ENCODE results near the gene ABHD8.

The ABHD8 gene

DNA sequence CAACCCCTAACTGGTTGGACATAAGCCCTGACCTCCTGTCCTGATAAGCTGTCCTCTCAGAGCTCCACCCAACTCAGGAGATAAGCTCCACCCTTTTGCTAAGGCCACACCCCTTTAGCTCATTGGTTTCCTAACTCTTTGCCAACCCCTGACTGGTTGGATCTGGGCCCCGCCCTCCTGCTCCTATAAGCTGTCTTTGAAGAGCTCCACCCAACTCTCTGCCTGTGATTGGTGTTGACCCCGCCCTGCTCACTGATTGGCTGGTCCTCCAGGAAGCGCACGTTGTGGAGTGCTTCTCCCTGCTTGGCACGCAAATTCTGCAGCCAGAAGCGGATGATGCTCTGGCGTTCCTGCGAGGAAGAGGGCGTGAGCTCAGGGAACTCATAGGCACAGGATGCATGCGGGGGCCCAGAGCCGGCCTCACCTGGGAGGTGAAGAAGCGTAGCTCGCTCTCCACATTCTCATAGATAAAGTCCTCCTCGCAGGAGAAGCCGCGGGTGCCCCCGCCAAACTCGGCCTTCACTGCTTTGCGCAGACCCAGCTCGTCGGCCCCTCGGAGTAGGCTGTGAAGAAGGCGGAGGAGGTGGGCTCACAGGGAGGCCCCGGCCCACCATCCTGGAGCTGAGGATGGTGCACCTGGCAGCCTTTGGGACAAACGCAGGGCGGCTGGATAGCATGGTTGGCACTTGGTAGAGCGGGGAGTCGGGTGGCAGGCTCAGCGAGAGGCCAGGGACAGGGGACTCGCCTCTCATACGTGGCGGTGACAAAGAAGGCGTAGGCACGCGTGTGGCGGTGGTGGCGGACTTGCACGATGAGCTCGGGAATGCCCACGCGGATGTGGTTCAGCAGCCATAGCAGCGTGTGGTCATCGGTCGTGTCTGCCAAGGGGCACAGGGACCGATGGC, 29.7 kb upstream of the ABHD8 start:
- peaks cover 6% of the 10 kb centered on the region; the same call in 1 of the 2 replicates for H3K36me3 ChIP-seq (ENCODE audit: insufficient read depth, low read length)
- no peaks in the 10 kb centered on the region for H3K4me1 ChIP-seq (ENCODE audit: insufficient read depth, low read length)
- H3K27ac ChIP-seq (ENCODE audit: low read depth, low read length) = peak overlapping the region; percentile 14; the same call in 1 of the 2 replicates
- H3K9me3 ChIP-seq (ENCODE audit: insufficient read depth, low read depth, low read length) = no peaks in the 10 kb centered on the region
- WGBS = 92% methylated on average over 45 of the region's 45 CpGs
- H3K27me3 ChIP-seq (ENCODE audit: insufficient read depth, low read length) = peaks cover 7% of the 10 kb centered on the region
- H3K9ac ChIP-seq (ENCODE audit: low read depth, low read length) = no peak overlapping the region
- peak overlapping the region; percentile 6; the same call in 1 of the 2 replicates for H3K4me3 ChIP-seq (ENCODE audit: low read length)

- Histone ChIP-seq H3K36me3 (ENCODE audit: insufficient read depth, low read length) (peaks cover 6% of the 10 kb centered on the region; the same call in 1 of the 2 replicates), H3K27ac (ENCODE audit: low read depth, low read length) (no peak overlapping the region), H3K9me3 (ENCODE audit: insufficient read depth, low read depth, low read length) (no peaks in the 10 kb centered on the region), H3K27me3 (ENCODE audit: insufficient read depth, low read length) (peaks cover 7% of the 10 kb centered on the region), H3K9ac (ENCODE audit: low read depth, low read length) (no peak overlapping the region), H3K4me1 (ENCODE audit: insufficient read depth, low read length) (no peaks in the 10 kb centered on the region), H3K4me3 (ENCODE audit: low read length) (no peak overlapping the region)
- 88% methylated on average over 8 of the region's 8 CpGs for WGBS
Observed at GRCh38 chr19:17332360-17332676, 29.1 kb upstream of the ABHD8 start.

- H3K9ac ChIP-seq (ENCODE audit: low read depth, low read length) = no peak overlapping the region
- no peak overlapping the region for H3K27ac ChIP-seq (ENCODE audit: low read depth, low read length)
- H3K27me3 ChIP-seq (ENCODE audit: insufficient read depth, low read length) = peaks cover 7% of the 10 kb centered on the region
- 0 out of 2 replicates have a peak, but pooled peaks cover 4% of the 10 kb centered on the region for H3K4me1 ChIP-seq (ENCODE audit: insufficient read depth, low read length)
- H3K36me3 ChIP-seq (ENCODE audit: insufficient read depth, low read length) = peaks cover 11% of the 10 kb centered on the region
- 85% methylated on average over 13 of the region's 13 CpGs for WGBS
- H3K9me3 ChIP-seq (ENCODE audit: insufficient read depth, low read depth, low read length) = no peaks in the 10 kb centered on the region
- H3K4me3 ChIP-seq (ENCODE audit: low read length) = no peak overlapping the region
Observed at GRCh38 chr19:17331045-17331558, 27.9 kb upstream of the ABHD8 start.

- 0 out of 2 replicates have a peak, but pooled peaks cover 4% of the 10 kb centered on the region for H3K4me1 ChIP-seq (ENCODE audit: insufficient read depth, low read length)
- no peak overlapping the region for H3K4me3 ChIP-seq (ENCODE audit: low read length)
- WGBS = 91% methylated on average over 24 of the region's 24 CpGs
- H3K27ac ChIP-seq (ENCODE audit: low read depth, low read length) = no peak overlapping the region
- peaks cover 7% of the 10 kb centered on the region for H3K27me3 ChIP-seq (ENCODE audit: insufficient read depth, low read length)
- H3K9ac ChIP-seq (ENCODE audit: low read depth, low read length) = no peak overlapping the region
- H3K9me3 ChIP-seq (ENCODE audit: insufficient read depth, low read depth, low read length) = no peaks in the 10 kb centered on the region
- peaks cover 16% of the 10 kb centered on the region for H3K36me3 ChIP-seq (ENCODE audit: insufficient read depth, low read length)
Observed at GRCh38 chr19:17330262-17331044, 27.2 kb upstream of the ABHD8 start.

- Histone ChIP-seq H3K4me3 (ENCODE audit: low read length) (no peak overlapping the region), H3K9ac (ENCODE audit: low read depth, low read length) (peak overlapping the region; percentile 52; the same call in 1 of the 2 replicates)
Observed at GRCh38 chr19:17329366-17330261, 26.4 kb upstream of the ABHD8 start.

GRCh38 chr19:17328517-17329365, 25.5 kb upstream of the ABHD8 start:
- Histone ChIP-seq H3K9me3 (ENCODE audit: insufficient read depth, low read depth, low read length) (no peaks in the 10 kb centered on the region), H3K27me3 (ENCODE audit: insufficient read depth, low read length) (peaks cover 7% of the 10 kb centered on the region), H3K4me3 (ENCODE audit: low read length) (peak overlapping the region; percentile 71), H3K9ac (ENCODE audit: low read depth, low read length) (peak overlapping the region; percentile 83), H3K4me1 (ENCODE audit: insufficient read depth, low read length) (0 out of 2 replicates have a peak, but pooled peaks cover 4% of the 10 kb centered on the region), H3K36me3 (ENCODE audit: insufficient read depth, low read length) (peaks cover 23% of the 10 kb centered on the region), H3K27ac (ENCODE audit: low read depth, low read length) (peak overlapping the region; percentile 86)
- 16% methylated on average over 85 of the region's 94 CpGs for WGBS

More at GRCh38 chr19:17329366-17330261, 26.4 kb upstream of the ABHD8 start:
- Histone ChIP-seq H3K36me3 (ENCODE audit: insufficient read depth, low read length) (peaks cover 23% of the 10 kb centered on the region), H3K9me3 (ENCODE audit: insufficient read depth, low read depth, low read length) (no peaks in the 10 kb centered on the region), H3K27ac (ENCODE audit: low read depth, low read length) (no peak overlapping the region), H3K4me1 (ENCODE audit: insufficient read depth, low read length) (0 out of 2 replicates have a peak, but pooled peaks cover 4% of the 10 kb centered on the region), H3K27me3 (ENCODE audit: insufficient read depth, low read length) (peaks cover 7% of the 10 kb centered on the region)
- WGBS = 82% methylated on average over 51 of the region's 51 CpGs

DNA sequence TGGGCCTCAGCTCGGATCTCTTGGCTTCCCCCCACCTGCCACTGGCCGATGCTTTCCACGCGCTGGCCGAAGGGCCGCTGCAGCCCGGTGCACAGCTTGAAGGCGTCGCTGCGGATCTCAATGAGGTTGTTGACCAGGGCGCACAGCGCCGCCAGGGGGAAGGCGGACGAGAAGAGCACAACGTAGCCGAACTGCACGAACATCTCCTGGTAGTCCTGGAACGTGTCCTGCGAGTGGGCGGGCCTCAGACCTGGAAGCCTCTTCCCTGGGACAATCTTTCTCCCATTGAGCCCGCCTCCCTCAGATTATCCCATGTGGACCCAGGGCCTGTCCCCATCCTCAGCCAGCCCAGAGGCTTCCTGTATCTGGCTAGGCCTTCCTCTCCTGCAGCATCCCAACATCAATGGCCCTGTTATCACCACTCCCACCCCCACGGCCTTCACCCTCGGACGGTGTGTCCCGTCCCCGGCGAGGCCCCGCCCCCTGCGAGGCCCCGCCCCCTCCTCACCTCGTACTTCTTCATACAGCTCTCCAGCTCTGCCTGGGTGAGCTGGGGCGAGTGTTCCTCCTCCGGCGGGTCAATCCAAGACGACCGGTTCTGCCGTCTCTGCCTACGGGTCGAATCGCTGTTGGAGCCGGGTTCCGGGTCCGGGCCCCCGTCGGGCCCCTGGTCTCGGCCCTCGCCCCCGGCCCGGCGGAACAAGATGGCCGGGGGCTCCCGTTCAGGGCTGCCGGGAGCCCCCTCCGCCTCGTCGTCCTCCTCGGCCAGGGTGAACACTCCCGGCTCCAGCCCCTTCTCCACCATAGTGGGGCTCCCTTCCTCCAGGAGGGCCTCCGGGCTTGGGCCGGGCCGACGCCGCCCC, 24.7 kb upstream of the ABHD8 start:
- Histone ChIP-seq H3K4me1 (ENCODE audit: insufficient read depth, low read length) (0 out of 2 replicates have a peak, but pooled peaks cover 4% of the 10 kb centered on the region), H3K27me3 (ENCODE audit: insufficient read depth, low read length) (peaks cover 7% of the 10 kb centered on the region), H3K9ac (ENCODE audit: low read depth, low read length) (peak overlapping the region; percentile 83), H3K36me3 (ENCODE audit: insufficient read depth, low read length) (peaks cover 19% of the 10 kb centered on the region), H3K9me3 (ENCODE audit: insufficient read depth, low read depth, low read length) (no peaks in the 10 kb centered on the region), H3K27ac (ENCODE audit: low read depth, low read length) (peak overlapping the region; percentile 86), H3K4me3 (ENCODE audit: low read length) (peak overlapping the region; percentile 71)
- WGBS = 3% methylated on average over 62 of the region's 64 CpGs

DNA sequence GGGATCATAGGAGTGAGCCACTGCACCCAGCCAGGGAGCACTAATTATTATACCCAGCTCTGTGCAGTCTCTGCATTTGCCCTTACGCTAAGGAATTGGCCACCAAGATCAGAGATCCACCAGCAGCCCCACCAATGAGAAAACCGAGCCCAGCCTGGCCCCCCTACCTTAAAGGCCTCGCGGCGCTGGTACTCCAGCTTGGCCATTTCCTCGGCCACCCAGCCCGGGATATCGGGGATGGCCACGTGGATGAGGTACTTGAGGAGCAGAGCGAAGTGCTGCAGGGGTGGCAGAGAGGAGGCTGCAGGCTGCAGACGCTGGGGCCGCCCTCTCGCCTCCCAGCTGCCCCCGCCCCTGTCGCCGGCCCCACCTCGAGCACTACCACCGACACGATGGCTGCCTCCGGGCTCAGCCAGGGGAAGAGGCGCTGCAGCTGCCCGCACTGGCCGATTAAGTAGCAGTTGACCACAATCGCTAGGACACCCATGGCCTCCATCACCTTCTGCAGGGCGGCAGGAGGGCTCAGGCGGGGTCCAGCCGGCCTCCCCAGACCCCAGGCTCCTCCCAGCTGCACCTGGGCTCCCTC, 23.9 kb upstream of the ABHD8 start:
- H3K27me3 ChIP-seq (ENCODE audit: insufficient read depth, low read length) = peaks cover 7% of the 10 kb centered on the region
- H3K4me1 ChIP-seq (ENCODE audit: insufficient read depth, low read length) = 0 out of 2 replicates have a peak, but pooled peaks cover 4% of the 10 kb centered on the region
- H3K4me3 ChIP-seq (ENCODE audit: low read length) = peak overlapping the region; percentile 71
- WGBS = 66% methylated on average over 27 of the region's 27 CpGs
- peak overlapping the region; percentile 86 for H3K27ac ChIP-seq (ENCODE audit: low read depth, low read length)
- H3K9me3 ChIP-seq (ENCODE audit: insufficient read depth, low read depth, low read length) = no peaks in the 10 kb centered on the region
- H3K36me3 ChIP-seq (ENCODE audit: insufficient read depth, low read length) = peaks cover 17% of the 10 kb centered on the region
- peak overlapping the region; percentile 54 for H3K9ac ChIP-seq (ENCODE audit: low read depth, low read length)

DNA sequence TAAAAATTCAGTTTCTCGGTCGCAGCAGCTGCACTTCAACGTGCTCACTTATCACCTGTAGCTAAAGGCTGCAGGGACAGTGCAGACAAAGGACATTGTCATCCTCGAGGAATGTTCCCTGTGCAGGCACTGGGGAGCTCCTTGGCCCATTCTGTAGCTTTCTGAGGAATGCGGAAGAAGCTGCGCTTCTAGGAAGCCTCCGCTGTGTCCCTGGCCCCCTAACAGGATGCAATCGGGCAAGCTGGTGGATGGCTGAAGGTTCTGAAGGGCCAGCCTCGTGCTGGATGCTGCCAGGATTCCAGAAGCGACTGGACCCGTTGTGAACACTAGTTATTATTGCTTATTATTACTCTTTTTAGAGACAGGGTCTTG, 23.4 kb upstream of the ABHD8 start:
- peak overlapping the region; percentile 71; the same call in 1 of the 2 replicates for H3K4me3 ChIP-seq (ENCODE audit: low read length)
- H3K27ac ChIP-seq (ENCODE audit: low read depth, low read length) = no peak overlapping the region
- H3K9me3 ChIP-seq (ENCODE audit: insufficient read depth, low read depth, low read length) = no peaks in the 10 kb centered on the region
- WGBS = 81% methylated on average over 11 of the region's 11 CpGs
- H3K36me3 ChIP-seq (ENCODE audit: insufficient read depth, low read length) = peaks cover 23% of the 10 kb centered on the region
- peaks cover 7% of the 10 kb centered on the region for H3K27me3 ChIP-seq (ENCODE audit: insufficient read depth, low read length)
- H3K9ac ChIP-seq (ENCODE audit: low read depth, low read length) = no peak overlapping the region
- H3K4me1 ChIP-seq (ENCODE audit: insufficient read depth, low read length) = 0 out of 2 replicates have a peak, but pooled peaks cover 4% of the 10 kb centered on the region

All from HUES64 (cell line).